Keratinocyte (primary cell): ENCODE results near the gene MBNL2. TPM values are rescaled to one million over a fixed set of nuclear protein-coding genes. Genes with fewer than 3 reads are reported as not detected.

Experiments
- DNase-seq: peaks from one replicate; pipeline ENCODE4 v3.0.0-alpha.2; 2011; ENCODE audit warnings: low read depth, missing footprints, low spot score
- FAIRE-seq: peaks from 2 replicates; lab custom pipeline; 2011; peaks lifted over from hg19 to GRCh38; lab: Jason Lieb, UNC
- H2AFZ ChIP-seq: 2 replicates; pipeline ENCODE4 v1.6.0; 2012; ENCODE audit warnings: low read length, control low read depth, inconsistent platforms; ENCODE audit not compliant: control insufficient read depth
- H3K27ac ChIP-seq: 2 replicates; pipeline ENCODE4 v1.5.1; 2011; ENCODE audit warnings: low read length; ENCODE audit not compliant: control insufficient read depth, insufficient read depth
- H3K27me3 ChIP-seq: 3 replicates; pipeline ENCODE4 v1.6.0; 2011; ENCODE audit warnings: low read length; ENCODE audit not compliant: control insufficient read depth, insufficient read depth; ENCODE audit errors: extremely low read depth
- H3K36me3 ChIP-seq, 2 experiments: 2 replicates in 1 of 2; 3 replicates in 1 of 2; pipeline ENCODE4 v1.5.1; 2011; ENCODE audit warnings: low read length in 2 of 2, mild to moderate bottlenecking in 1 of 2; ENCODE audit not compliant: control insufficient read depth in 2 of 2, insufficient read depth in 2 of 2; ENCODE audit errors: extremely low read depth in 1 of 2
- H3K4me1 ChIP-seq: 3 replicates; pipeline ENCODE4 v1.5.1; 2011; ENCODE audit warnings: low read length; ENCODE audit not compliant: control insufficient read depth, insufficient read depth; ENCODE audit errors: extremely low read depth
- H3K4me2 ChIP-seq: 3 replicates; pipeline ENCODE4 v1.6.0; 2011; ENCODE audit warnings: low read depth, low read length; ENCODE audit not compliant: control insufficient read depth, insufficient read depth; ENCODE audit errors: extremely low read depth
- H3K4me3 ChIP-seq, 3 experiments: fragments of 200-600 bp in 1 of 3; sonication (generic) in 1 of 3; 2 replicates in 2 of 3; 3 replicates in 1 of 3; pipeline ENCODE4 v1.5.1; 2011 to 2016; ENCODE audit warnings: low read length in 3 of 3, mild to moderate bottlenecking in 3 of 3, control low read depth in 2 of 3, inconsistent platforms in 1 of 3, low read depth in 1 of 3, mixed read lengths in 1 of 3, mixed run types in 1 of 3, moderate library complexity in 1 of 3; ENCODE audit not compliant: control insufficient read depth in 2 of 3, insufficient read depth in 2 of 3; ENCODE audit errors: extremely low read depth in 1 of 3
- H3K79me2 ChIP-seq: 2 replicates; pipeline ENCODE4 v1.6.0; 2012; ENCODE audit warnings: low read length; ENCODE audit not compliant: control insufficient read depth, insufficient read depth
- H3K9ac ChIP-seq: 3 replicates; pipeline ENCODE4 v1.6.0; 2011; ENCODE audit warnings: low read length; ENCODE audit not compliant: control insufficient read depth, insufficient read depth; ENCODE audit errors: extremely low read depth
- H3K9me1 ChIP-seq: 3 replicates; pipeline ENCODE4 v1.6.0; 2011; ENCODE audit warnings: low read length; ENCODE audit not compliant: control insufficient read depth, insufficient read depth; ENCODE audit errors: extremely low read depth
- H3K9me3 ChIP-seq: 2 replicates; pipeline ENCODE4 v1.5.1; 2012; ENCODE audit warnings: low read depth, low read length; ENCODE audit not compliant: control insufficient read depth
- H4K20me1 ChIP-seq: 3 replicates; pipeline ENCODE4 v1.6.0; 2011; ENCODE audit warnings: low read length; ENCODE audit not compliant: control insufficient read depth, insufficient read depth; ENCODE audit errors: extremely low read depth
- CTCF ChIP-seq, 3 experiments: IDR thresholded peaks in 1 of 3; conservative IDR thresholded peaks in 1 of 3; optimal IDR thresholded peaks in 1 of 3; 2 replicates in 2 of 3; 3 replicates in 1 of 3; pipeline versions ENCODE3 to v1.5.1; 2011; ENCODE audit warnings: low read length in 3 of 3, mild to moderate bottlenecking in 3 of 3, moderate library complexity in 2 of 3, control low read depth in 1 of 3, inconsistent platforms in 1 of 3; ENCODE audit not compliant: insufficient read depth in 2 of 3; ENCODE audit errors: extremely low read depth in 1 of 3
- EZH2 ChIP-seq: IDR thresholded peaks from one replicate; pipeline ENCODE4 v1.6.1; 2012; ENCODE audit warnings: inconsistent platforms, mild to moderate bottlenecking, low read length, moderate library complexity
- dilution Hi-C: fragments of 300-500 bp; cut with MboI; formaldehyde crosslinking; loops from one replicate; pipeline ENCODE4 v1.7.0; 2020; ENCODE audit warnings: low sequenced_read_pairs; ENCODE audit not compliant: extremely low pct_ligation_motif_present
- polyA plus RNA-seq, 5 experiments: library from polyadenylated mRNA; depleted of rRNA in 3 of 5; stranded (reverse) in 3 of 5; stranded (forward) in 1 of 5; unstranded in 1 of 5; fragments of >200 nt; gene quantifications; 1 replicate in 1 of 5; 2 replicates in 3 of 5; 3 replicates in 1 of 5; pipeline versions ENCODE4 v1.2.1 to v1.2.3, GENCODE V29; 2011 to 2012; ENCODE audit warnings: missing spikeins in 2 of 5, low read depth in 1 of 5, low replicate concordance in 1 of 5

Gene MBNL2
- polyA plus RNA-seq, 1 donor (not counting 4 experiments of a cell fraction or from before 2014, with no cell fraction given): 28.4 TPM

GRCh38 chr13:97263160-97263559 lies 41.0 kb downstream of the MBNL2 start:
- Histone ChIP-seq H3K4me3 (no peak overlapping the region), H2AFZ (no peak overlapping the region), H3K4me1 (peaks cover 26% of the 10 kb centered on the region), H3K9ac (no peak overlapping the region), H3K36me3 (no peaks in the 10 kb centered on the region), H3K27ac (no peak overlapping the region), H3K9me1 (no peaks in the 10 kb centered on the region), H3K27me3 (no peaks in the 10 kb centered on the region), H3K4me2 (no peak overlapping the region), H3K9me3 (no peaks in the 10 kb centered on the region), H3K79me2 (peaks cover 46% of the 10 kb centered on the region), H4K20me1 (no peaks in the 10 kb centered on the region)
- no peak for FAIRE-seq
- no peak for DNase-seq
- no peak for TF ChIP-seq EZH2
- dilution Hi-C loops: no loop called here

GRCh38 chr13:97264663-97265062 lies 42.5 kb downstream of the MBNL2 start:
- DNase-seq: no peak
- no peak for FAIRE-seq

More at GRCh38 chr13:97264663-97265062, 42.5 kb downstream of the MBNL2 start:
- Histone ChIP-seq H3K9me3 (no peaks in the 10 kb centered on the region), H3K9ac (no peak overlapping the region), H3K9me1 (no peaks in the 10 kb centered on the region), H3K27me3 (no peaks in the 10 kb centered on the region), H3K4me2 (no peak overlapping the region), H3K36me3 (peaks cover 0 to 3% of the 10 kb centered on the region in 2 experiments), H4K20me1 (no peaks in the 10 kb centered on the region), H3K4me1 (peaks cover 26% of the 10 kb centered on the region), H3K27ac (no peak overlapping the region), H2AFZ (no peak overlapping the region), H3K79me2 (peaks cover 42% of the 10 kb centered on the region), H3K4me3 (no peak overlapping the region)
- dilution Hi-C loops: no loop called here
- TF ChIP-seq CTCF (optimal IDR thresholded peaks at IDR 0.05 in 1 of 3, IDR thresholded peaks at IDR 0.05 in 1 of 3, conservative IDR thresholded peaks at IDR 0.05 in 1 of 3; ENCODE audit: extremely low read depth in 1 of 3, insufficient read depth in 2 of 3, low read length in 3 of 3) (no peak), EZH2 (no peak)
